Karpas-422 (cell line): Measurements from ENCODE around the gene IQSEC1. TPM values are rescaled to one million over a fixed set of nuclear protein-coding genes. Genes with fewer than 3 reads are reported as not detected.
A peak's percentile ranks its signal among the peaks of the same experiment; 100 is the strongest.

Source experiments
- DNase-seq: peaks from one replicate; pipeline ENCODE4 v3.0.0-alpha.2; 2015
- H2AFZ ChIP-seq: fragments of 200-600 bp; sonication (generic); 2 replicates; pipeline ENCODE4 v1.6.1; 2014; ENCODE audit warnings: antibody characterized with exemption, low read length, mixed read lengths
- H3K27ac ChIP-seq: fragments of 200-600 bp; sonication (generic); 2 replicates; pipeline ENCODE4 v1.5.1; 2014; ENCODE audit warnings: mild to moderate bottlenecking, low read length, moderate library complexity
- H3K27me3 ChIP-seq: fragments of 200-600 bp; sonication (generic); 2 replicates; pipeline ENCODE4 v1.6.1; 2014; ENCODE audit warnings: low read length, mixed read lengths
- H3K36me3 ChIP-seq: fragments of 200-600 bp; sonication (generic); 2 replicates; pipeline ENCODE4 v1.6.1; 2014; ENCODE audit warnings: low read length, mixed read lengths; ENCODE audit not compliant: insufficient read depth
- H3K4me1 ChIP-seq: fragments of 200-600 bp; sonication (generic); 2 replicates; pipeline ENCODE4 v1.6.1; 2014; ENCODE audit warnings: mild to moderate bottlenecking, low read length, mixed read lengths
- H3K4me2 ChIP-seq: fragments of 200-600 bp; sonication (generic); 2 replicates; pipeline ENCODE4 v1.6.1; 2014; ENCODE audit warnings: low read length, low read depth, mild to moderate bottlenecking; ENCODE audit not compliant: poor library complexity, severe bottlenecking
- H3K4me3 ChIP-seq: fragments of 200-600 bp; sonication (generic); 2 replicates; pipeline ENCODE4 v1.5.1; 2014; ENCODE audit warnings: mild to moderate bottlenecking, antibody characterized with exemption, low read length, mixed read lengths
- H3K79me2 ChIP-seq: fragments of 200-600 bp; sonication (generic); 2 replicates; pipeline ENCODE4 v1.6.1; 2014; ENCODE audit warnings: mild to moderate bottlenecking, low read length, mixed read lengths
- H3K9ac ChIP-seq: fragments of 200-600 bp; sonication (generic); 2 replicates; pipeline ENCODE4 v1.6.0; 2014; ENCODE audit warnings: low read length
- H3K9me2 ChIP-seq: fragments of 200-600 bp; sonication (generic), shearing (Covaris generic); replicated peaks from 2 replicates; pipeline ENCODE4 v1.6.0; 2014; ENCODE audit warnings: mild to moderate bottlenecking, low read length, moderate library complexity; ENCODE audit not compliant: insufficient read depth
- H3K9me3 ChIP-seq: fragments of 300-700, 200-600 bp; sonication (generic); 2 replicates; pipeline ENCODE4 v1.6.1; 2014; ENCODE audit warnings: low read length, mixed read lengths
- H4K20me1 ChIP-seq: fragments of 200-600 bp; sonication (generic); 2 replicates; pipeline ENCODE4 v1.6.1; 2014; ENCODE audit warnings: mild to moderate bottlenecking, antibody characterized with exemption, low read length, low read depth; ENCODE audit not compliant: insufficient read depth
- total RNA-seq: library from RNA; depleted of rRNA; stranded (reverse); fragments of >200 nt; shearing (Covaris generic); gene quantifications from 2 replicates; pipeline ENCODE4 v1.2.3, GENCODE V29; 2014; ENCODE audit warnings: low replicate concordance

Gene IQSEC1
- total RNA-seq, 1 experiment from 2014 or later = 4.7 TPM

DNA sequence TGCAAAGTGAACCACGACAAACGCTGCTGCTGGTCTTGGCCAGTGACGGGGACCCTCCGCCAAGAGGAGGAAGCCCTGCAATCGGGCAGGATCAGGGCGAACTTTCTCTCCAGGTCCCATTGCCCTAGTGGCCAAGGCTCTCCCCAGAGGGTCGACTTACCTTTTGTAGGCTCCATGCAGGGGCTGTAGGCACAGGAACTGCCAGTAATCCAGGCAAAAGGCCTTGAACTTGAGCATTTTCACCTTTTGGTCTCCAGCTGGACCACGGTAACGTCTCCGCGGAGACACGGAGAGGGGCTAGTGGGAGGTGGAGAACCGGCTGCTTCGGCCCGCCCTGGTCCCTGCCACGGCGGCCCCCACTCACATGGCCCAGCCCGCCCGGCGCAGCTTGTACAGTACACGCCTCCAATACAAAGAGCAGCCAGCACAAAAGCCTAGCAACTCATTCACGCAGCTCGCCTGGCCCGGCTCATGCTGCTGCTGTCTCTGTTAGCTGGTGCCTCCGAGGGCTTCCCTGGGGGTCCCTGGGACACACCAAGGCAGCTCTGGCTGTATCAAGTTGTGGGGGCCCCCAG is 31.0 kb downstream of the IQSEC1 start:
- no peak for DNase-seq
- Histone ChIP-seq H3K27me3 (no peaks in the 10 kb centered on the region), H3K4me3 (no peak overlapping the region), H4K20me1 (peaks cover 19% of the 10 kb centered on the region; the same call in 1 of the 2 replicates), H3K9ac (no peak overlapping the region), H3K9me2 (no peaks in the 10 kb centered on the region), H3K4me1 (peaks cover 19% of the 10 kb centered on the region), H3K27ac (no peak overlapping the region), H3K9me3 (no peaks in the 10 kb centered on the region), H3K4me2 (no peak overlapping the region), H2AFZ (no peak overlapping the region), H3K36me3 (no peaks in the 10 kb centered on the region), H3K79me2 (no peaks in the 10 kb centered on the region)

DNA sequence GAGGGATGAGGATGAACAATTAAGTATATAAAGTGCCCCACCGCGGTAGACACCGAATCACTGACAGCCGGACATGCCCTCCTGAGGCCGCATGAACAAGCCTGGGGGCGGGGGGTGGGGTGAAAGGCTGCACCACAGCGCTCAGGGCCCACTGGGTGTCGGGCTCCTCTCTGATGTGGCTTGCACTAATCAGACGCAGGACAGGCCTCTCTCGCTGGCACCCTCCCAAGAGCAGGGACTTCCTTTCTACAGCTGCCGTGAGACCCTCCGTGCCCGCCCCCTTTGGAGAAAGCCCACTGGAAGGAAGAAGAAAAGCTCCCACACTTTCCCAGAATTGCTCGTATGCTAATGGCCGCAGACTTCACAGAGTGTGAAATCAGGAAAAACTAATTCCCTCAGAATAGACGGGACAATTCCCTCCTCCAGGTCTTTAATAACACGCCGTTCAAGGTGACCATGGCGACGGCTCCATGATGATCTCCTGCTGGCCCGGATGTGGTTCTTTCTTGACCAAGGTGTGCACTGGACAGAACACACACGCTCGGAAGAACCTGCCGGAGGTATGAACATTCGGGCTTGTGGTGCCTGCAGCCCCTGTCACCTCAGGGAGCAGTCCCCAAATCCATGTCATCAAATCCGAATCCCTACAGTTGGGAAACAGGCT is 32.0 kb downstream of the IQSEC1 start:
- Histone ChIP-seq H3K4me3 (no peak overlapping the region), H2AFZ (no peak overlapping the region), H3K9ac (no peak overlapping the region), H3K4me1 (peaks cover 10% of the 10 kb centered on the region), H3K36me3 (no peaks in the 10 kb centered on the region), H3K4me2 (no peak overlapping the region), H4K20me1 (peaks cover 20% of the 10 kb centered on the region; the same call in 1 of the 2 replicates), H3K79me2 (no peaks in the 10 kb centered on the region), H3K27me3 (no peaks in the 10 kb centered on the region), H3K27ac (no peak overlapping the region), H3K9me2 (no peaks in the 10 kb centered on the region), H3K9me3 (no peaks in the 10 kb centered on the region)
- no peak for DNase-seq

DNA sequence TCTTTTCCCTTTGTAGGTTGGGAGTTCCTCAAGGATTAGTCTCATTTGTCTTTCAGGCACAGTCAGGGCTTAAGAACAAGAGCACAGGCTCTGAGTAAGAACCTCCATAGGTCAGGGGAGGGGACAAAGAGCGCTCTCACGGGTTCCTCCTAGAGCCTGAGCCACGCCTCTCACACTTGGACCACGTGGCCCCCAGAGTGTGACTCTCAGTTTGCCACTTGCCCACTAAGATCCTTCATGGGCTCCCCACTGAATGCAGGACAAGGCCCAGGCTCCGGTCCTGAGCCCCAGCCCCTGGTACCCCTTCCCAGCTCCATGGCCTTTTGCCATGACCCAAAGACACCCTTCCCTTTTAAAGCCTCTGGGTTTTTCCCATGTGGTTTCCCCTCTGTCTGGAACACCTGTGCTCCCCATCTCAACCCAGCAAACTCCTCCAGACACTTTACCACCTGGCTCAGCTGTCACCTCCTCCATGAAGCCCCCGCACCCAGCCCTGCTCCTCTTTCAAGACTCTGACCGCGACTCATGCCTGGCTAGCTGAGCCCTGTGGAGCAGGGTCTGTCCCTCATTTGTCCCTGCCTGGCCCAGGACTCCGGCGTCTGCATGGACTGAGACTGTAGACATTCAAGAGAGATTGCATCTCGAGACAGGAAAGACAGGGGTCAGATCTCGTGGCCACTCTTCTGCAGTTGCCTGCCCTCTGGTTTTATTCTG is 32.7 kb downstream of the IQSEC1 start:
- Histone ChIP-seq H3K4me3 (no peak overlapping the region), H3K4me2 (no peak overlapping the region), H3K79me2 (no peaks in the 10 kb centered on the region), H3K27ac (no peak overlapping the region), H4K20me1 (peaks cover 20% of the 10 kb centered on the region; the same call in 1 of the 2 replicates), H3K9me2 (no peaks in the 10 kb centered on the region), H3K9me3 (no peaks in the 10 kb centered on the region), H2AFZ (no peak overlapping the region), H3K4me1 (peaks cover 2% of the 10 kb centered on the region; the same call in 1 of the 2 replicates), H3K27me3 (no peaks in the 10 kb centered on the region), H3K36me3 (no peaks in the 10 kb centered on the region), H3K9ac (no peak overlapping the region)
- DNase-seq = peak; percentile 46

DNA sequence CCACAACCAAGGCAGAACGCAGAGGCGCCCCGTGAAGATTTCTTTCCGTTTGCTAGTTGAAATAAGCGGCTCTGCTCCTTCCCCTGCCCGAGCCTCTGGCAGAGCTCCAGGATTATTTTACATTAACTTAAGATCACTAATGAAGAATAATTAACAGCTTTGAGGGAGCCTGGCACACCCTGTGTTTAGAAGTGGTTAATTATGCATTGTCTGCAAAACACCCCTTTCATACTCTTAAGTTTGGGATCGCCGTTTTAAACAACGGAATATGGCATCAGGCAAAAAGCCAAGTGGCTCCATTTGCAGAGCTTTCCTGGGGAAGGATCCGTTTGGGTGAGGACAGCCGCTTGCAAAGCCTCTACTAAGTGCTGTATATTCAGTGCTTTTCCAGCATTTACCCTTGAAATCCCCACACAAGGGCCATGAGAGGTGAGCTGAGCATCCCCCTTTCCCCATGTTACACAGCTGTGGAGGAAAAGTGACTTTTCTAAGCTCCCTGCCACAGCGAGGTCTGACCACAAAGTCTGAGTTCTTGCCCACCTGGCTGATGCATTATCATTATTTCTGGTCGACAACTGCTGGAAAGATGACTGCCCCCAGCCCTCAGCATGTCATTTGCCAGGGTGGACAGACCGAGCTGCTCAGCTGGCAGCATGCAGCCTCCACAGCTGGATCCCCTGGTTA is 33.9 kb downstream of the IQSEC1 start:
- Histone ChIP-seq H2AFZ (no peak overlapping the region), H3K4me3 (no peak overlapping the region), H3K9me3 (no peaks in the 10 kb centered on the region), H3K9ac (no peak overlapping the region), H4K20me1 (peaks cover 20% of the 10 kb centered on the region), H3K4me1 (no peaks in the 10 kb centered on the region), H3K79me2 (no peaks in the 10 kb centered on the region), H3K36me3 (no peaks in the 10 kb centered on the region), H3K4me2 (no peak overlapping the region), H3K27me3 (no peaks in the 10 kb centered on the region), H3K27ac (no peak overlapping the region), H3K9me2 (no peaks in the 10 kb centered on the region)
- DNase-seq = no peak

DNA sequence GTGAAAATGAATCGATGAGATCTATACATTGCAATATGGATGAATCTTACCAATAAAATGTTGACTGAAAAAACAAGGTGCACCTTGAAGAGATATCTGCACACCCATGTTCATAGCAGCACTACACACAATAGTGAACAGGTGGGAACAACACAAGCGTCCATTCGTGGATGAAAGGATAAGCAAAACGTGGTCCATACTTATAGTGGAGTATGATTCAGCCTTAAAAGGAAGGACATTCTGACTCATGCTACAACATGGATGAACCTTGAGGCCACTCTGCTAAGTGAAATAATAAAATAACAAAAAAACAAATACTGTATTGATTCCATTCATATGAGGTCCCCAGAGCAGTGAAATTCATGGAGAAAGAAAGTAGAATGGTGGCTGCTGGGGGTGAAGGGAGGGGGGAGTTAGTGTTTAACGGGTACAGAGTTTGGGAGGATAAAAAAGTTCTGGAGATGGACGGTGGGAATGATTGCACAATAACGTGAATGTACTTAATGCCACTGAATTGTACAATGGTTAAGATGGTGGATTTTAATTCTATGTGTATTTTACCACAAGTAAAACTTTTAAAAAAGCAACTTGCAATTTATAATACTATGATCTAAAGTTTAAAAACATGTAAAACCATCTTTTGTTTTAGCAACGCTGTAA is 35.6 kb downstream of the IQSEC1 start:
- DNase-seq = no peak
- Histone ChIP-seq H3K27ac (no peak overlapping the region), H3K9me2 (no peaks in the 10 kb centered on the region), H3K9me3 (no peaks in the 10 kb centered on the region), H4K20me1 (peaks cover 15% of the 10 kb centered on the region), H3K27me3 (no peaks in the 10 kb centered on the region), H3K36me3 (no peaks in the 10 kb centered on the region), H2AFZ (no peak overlapping the region), H3K9ac (no peak overlapping the region), H3K79me2 (no peaks in the 10 kb centered on the region), H3K4me2 (no peak overlapping the region), H3K4me1 (no peaks in the 10 kb centered on the region), H3K4me3 (no peak overlapping the region)

DNA sequence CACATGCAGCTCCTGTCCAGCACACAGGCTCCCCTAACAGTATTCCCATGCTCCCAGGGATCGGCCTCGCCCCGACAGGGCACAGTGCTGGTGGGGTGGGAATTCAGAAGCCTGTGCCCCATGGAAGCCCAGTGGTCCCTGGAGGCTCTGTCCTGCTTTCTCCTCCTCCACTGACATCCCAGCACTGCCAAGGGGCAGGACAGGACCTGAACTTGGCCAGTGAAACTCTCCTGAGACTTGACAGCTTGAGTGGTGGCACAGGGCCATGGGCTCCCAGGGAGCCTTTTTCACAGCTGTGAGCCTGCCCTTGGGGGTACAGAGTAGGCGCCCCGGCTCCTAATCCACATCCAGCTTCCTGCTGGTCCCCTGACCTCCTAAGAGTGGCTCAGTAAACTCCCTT is 38.4 kb downstream of the IQSEC1 start:
- Histone ChIP-seq H3K27me3 (no peaks in the 10 kb centered on the region), H3K4me2 (no peak overlapping the region), H3K9me3 (no peaks in the 10 kb centered on the region), H3K79me2 (no peaks in the 10 kb centered on the region), H3K9me2 (no peaks in the 10 kb centered on the region), H3K4me1 (no peaks in the 10 kb centered on the region), H3K36me3 (no peaks in the 10 kb centered on the region), H4K20me1 (peaks cover 26% of the 10 kb centered on the region), H3K9ac (no peak overlapping the region), H3K4me3 (no peak overlapping the region), H2AFZ (no peak overlapping the region), H3K27ac (no peak overlapping the region)
- DNase-seq = no peak

DNA sequence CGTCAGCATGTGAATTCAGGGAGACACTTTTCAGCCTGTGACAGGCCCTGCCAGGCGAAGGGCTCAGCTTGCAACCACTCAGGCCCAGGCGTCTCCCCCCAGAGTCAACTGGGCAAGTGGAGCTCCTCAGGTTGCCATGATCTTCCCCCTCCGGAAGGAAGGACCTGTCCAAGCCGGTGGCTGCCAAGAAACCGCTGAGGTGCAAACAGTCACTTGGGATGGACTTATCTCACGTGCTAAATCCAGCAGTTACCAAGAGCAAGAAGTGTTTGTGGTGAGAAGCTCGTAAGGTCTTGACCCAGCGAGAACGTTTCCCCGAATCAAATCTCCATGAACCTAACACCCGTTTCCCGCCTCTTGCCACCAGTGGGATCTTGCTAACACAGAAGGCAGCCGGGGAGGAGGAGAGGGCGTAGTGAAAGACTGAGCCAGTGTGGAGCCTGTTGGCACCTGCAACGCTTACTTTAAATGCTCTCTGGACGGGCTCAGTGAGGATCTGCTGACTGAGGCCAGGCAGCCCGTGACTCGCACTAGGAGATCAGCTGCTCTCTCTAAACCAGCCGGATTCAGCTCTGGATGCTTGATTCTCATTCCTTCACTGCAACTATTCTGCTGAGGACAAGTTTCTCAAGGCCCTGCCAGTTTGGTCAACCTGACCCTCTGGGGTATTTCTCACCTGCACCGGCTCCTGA is 39.0 kb downstream of the IQSEC1 start:
- no peak for DNase-seq
- Histone ChIP-seq H2AFZ (no peak overlapping the region), H3K9me2 (no peaks in the 10 kb centered on the region), H3K27me3 (no peaks in the 10 kb centered on the region), H3K4me3 (no peak overlapping the region), H3K36me3 (no peaks in the 10 kb centered on the region), H4K20me1 (peaks cover 29% of the 10 kb centered on the region), H3K9me3 (no peaks in the 10 kb centered on the region), H3K4me2 (no peak overlapping the region), H3K4me1 (peaks cover under 1% of the 10 kb centered on the region; the same call in 1 of the 2 replicates), H3K9ac (no peak overlapping the region), H3K79me2 (no peaks in the 10 kb centered on the region), H3K27ac (no peak overlapping the region)
